Adrenal gland (tissue), 5 donors: Measurements from ENCODE around the gene CCSER1.

Experiments used
- CTCF ChIP-seq, 6 experiments: fragments of 450-650 bp in 4 of 6; fragments of 200-600 bp in 2 of 6; sonication (generic) in 1 of 6; IDR thresholded peaks; 1 replicate in 5 of 6; 2 replicates in 1 of 6; pipeline versions ENCODE4 v1.5.1 to v1.8.0; 2016 to 2021; ENCODE audit warnings: antibody characterized with exemption in 6 of 6, mild to moderate bottlenecking in 2 of 6, moderate library complexity in 1 of 6
- POLR2A ChIP-seq, 2 donors: fragments of 450-650 bp; IDR thresholded peaks; one replicate each; pipeline ENCODE4 v1.6.1; 2017; ENCODE audit warnings: antibody characterized with exemption in 2 of 2, mild to moderate bottlenecking in 2 of 2, moderate library complexity in 1 of 2
- donor health status: DM: no; HTN: no; CAD: no.

GRCh38 chr4:90118527-90119195 is 8.5 kb upstream of the CCSER1 start:
- TF ChIP-seq CTCF (IDR thresholded peaks at IDR 0.05) (no peak), POLR2A (IDR thresholded peaks at IDR 0.05) (no peak)
